ENCODE results near the gene DNPH1. TPM values are rescaled to one million over a fixed set of nuclear protein-coding genes. Genes with fewer than 3 reads are reported as not detected.

DNPH1 gene
- total RNA-seq, 6 donors from 2014 or later = 15.7 to 63.4 (median 44.4) TPM

DNA sequence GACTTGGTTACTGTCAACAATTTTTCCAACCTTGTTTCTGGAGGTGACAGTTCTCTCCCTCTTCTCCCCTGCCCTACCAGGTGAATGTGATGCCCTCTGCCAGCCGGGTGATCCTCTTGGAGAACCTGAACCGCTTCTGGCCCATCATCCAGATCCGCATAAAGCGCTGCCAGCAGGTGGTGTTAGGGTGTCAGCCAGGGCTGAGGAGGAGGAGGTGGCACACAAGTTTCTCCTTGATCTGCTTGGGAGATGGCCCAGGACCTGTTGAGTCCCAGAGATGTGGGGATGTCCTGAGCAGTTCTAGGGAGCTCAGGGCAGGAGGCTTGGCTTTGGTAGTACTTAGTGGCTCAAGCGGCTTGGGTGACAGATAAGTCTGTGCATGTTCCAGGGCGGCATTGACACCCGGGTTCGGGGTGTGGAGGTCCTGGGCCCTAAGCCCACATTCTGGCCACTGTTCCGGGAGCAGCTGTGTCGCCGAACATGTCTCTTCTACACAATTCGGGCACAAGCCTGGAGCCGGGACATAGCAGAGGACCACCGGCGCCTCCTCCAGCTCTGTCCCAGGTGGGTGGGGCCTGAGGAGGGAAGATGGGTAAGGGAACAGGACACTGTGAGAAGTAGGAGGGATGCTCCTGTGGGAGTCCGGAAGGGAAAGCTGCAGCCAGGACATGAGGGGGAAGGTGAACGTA lies 26.1 kb downstream of the DNPH1 start:
- 94 to 95% methylated on average over 17 of the region's 17 CpGs for WGBS, 2 donors
- TF ChIP-seq, protein P1, sequence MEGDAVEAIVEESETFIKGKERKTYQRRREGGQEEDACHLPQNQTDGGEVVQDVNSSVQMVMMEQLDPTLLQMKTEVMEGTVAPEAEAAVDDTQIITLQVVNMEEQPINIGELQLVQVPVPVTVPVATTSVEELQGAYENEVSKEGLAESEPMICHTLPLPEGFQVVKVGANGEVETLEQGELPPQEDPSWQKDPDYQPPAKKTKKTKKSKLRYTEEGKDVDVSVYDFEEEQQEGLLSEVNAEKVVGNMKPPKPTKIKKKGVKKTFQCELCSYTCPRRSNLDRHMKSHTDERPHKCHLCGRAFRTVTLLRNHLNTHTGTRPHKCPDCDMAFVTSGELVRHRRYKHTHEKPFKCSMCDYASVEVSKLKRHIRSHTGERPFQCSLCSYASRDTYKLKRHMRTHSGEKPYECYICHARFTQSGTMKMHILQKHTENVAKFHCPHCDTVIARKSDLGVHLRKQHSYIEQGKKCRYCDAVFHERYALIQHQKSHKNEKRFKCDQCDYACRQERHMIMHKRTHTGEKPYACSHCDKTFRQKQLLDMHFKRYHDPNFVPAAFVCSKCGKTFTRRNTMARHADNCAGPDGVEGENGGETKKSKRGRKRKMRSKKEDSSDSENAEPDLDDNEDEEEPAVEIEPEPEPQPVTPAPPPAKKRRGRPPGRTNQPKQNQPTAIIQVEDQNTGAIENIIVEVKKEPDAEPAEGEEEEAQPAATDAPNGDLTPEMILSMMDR (IDR thresholded peaks at IDR 0.05) = no peak
- TF ChIP-seq EP300 (IDR thresholded peaks at IDR 0.05) = no peak
- no peak for TF ChIP-seq POLR2A (IDR thresholded peaks at IDR 0.05)
- TF ChIP-seq POLR2AphosphoS5 (IDR thresholded peaks at IDR 0.05) = no peak
- H3K27ac ChIP-seq = no peak overlapping the region
- no peaks in the 10 kb centered on the region for H3K27me3 ChIP-seq
- ATAC-seq (ENCODE audit: low FRiP score in 2 of 2) = no peak
- no peaks in the 10 kb centered on the region for H3K4me1 ChIP-seq
- H3K9me3 ChIP-seq = no peaks in the 10 kb centered on the region
- no peak overlapping the region for H3K4me3 ChIP-seq
- no peak for DNase-seq
- H3K36me3 ChIP-seq = peaks cover 0 to 55% (median 28%) of the 10 kb centered on the region in 4 donors

DNA sequence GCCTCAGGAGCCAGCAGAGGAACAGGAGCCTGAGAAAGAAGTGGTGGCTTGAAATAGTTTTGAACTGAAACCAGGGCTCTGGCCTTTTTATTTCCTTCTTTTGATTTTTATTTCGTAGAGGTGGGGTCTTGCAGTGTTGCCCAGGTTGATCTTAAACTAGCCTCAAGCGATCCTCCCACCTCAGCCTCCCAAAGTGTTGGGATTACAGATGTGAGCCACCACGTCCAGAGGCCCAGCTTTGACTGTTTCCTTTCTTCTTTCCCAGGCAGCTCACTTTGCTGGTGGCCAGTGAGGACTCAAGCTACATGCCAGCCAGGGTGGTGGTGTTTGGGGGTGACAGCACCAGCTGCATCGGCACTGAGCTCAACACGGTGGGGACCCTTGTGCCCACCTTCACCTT lies 26.8 kb downstream of the DNPH1 start:
- Histone ChIP-seq H3K4me1 (no peaks in the 10 kb centered on the region), H3K27ac (no peak overlapping the region), H3K27me3 (no peaks in the 10 kb centered on the region), H3K4me3 (no peak overlapping the region), H3K36me3 (peaks cover 0 to 62% (median 34%) of the 10 kb centered on the region in 4 donors), H3K9me3 (no peaks in the 10 kb centered on the region)
- WGBS, 2 donors = 85 to 93% methylated on average over 5 of the region's 5 CpGs
- no peak for TF ChIP-seq POLR2AphosphoS5 (IDR thresholded peaks at IDR 0.05)
- DNase-seq = no peak
- ATAC-seq (ENCODE audit: low FRiP score in 2 of 2) = no peak

DNA sequence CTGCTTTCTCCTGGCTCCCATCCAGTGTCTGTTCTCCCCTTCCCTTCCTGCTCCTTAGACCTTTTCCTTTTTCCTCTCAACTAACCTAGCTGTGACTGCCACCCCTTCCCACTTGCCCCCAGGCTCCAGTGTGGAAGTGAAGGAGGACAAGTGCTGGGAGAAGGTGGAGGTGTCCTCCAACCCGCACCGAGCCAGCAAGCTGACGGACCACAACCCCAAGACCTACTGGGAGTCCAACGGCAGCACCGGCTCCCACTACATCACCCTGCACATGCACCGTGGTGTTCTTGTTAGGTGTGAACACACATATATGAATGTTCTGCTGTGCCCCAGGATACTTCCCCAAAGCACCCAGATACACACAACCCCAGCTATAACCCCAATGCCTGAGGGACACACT lies 28.7 kb downstream of the DNPH1 start:
- no peaks in the 10 kb centered on the region for H3K9me3 ChIP-seq
- H3K27me3 ChIP-seq = no peaks in the 10 kb centered on the region
- no peaks in the 10 kb centered on the region for H3K4me1 ChIP-seq
- peak in 1 of 2 donors; percentile 1 for DNase-seq
- H3K27ac ChIP-seq = no peak overlapping the region
- TF ChIP-seq POLR2AphosphoS5 (IDR thresholded peaks at IDR 0.05) = no peak
- no peak for TF ChIP-seq EP300 (IDR thresholded peaks at IDR 0.05)
- TF ChIP-seq POLR2A (IDR thresholded peaks at IDR 0.05) = no peak
- TF ChIP-seq, protein P1 (IDR thresholded peaks at IDR 0.05) = no peak
- WGBS, 2 donors = 97 to 98% methylated on average over 6 of the region's 6 CpGs
- H3K4me3 ChIP-seq = no peak overlapping the region
- ATAC-seq (ENCODE audit: low FRiP score in 2 of 2) = no peak
- peaks cover 0 to 73% (median 46%) of the 10 kb centered on the region in 4 donors for H3K36me3 ChIP-seq

DNA sequence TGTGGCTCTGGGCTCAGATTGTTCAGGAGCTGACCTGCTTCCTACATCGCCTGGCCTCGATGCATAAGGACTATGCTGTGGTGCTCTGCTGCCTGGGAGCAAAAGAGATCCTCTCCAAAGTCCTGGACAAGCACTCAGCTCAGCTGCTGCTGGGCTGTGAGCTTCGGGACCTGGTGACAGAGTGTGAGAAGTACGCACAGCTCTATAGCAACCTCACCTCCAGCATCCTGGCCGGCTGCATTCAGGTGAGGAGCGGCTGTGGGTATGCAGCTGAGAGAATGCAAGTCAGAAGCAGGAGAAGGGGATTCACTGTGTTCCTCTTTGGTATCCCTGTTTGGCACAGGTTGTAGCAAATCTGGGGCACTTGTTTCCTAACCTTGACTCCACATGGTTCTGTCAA lies 29.4 kb downstream of the DNPH1 start:
- no peak for ATAC-seq (ENCODE audit: low FRiP score in 2 of 2)
- Histone ChIP-seq H3K4me3 (no peak overlapping the region), H3K27me3 (no peaks in the 10 kb centered on the region), H3K4me1 (no peaks in the 10 kb centered on the region), H3K9me3 (no peaks in the 10 kb centered on the region), H3K36me3 (peaks cover 0 to 74% (median 50%) of the 10 kb centered on the region in 4 donors), H3K27ac (no peak overlapping the region)
- 78 to 88% methylated on average over 5 to 6 of the region's 6 CpGs for WGBS, 2 donors
- no peak for TF ChIP-seq POLR2A (IDR thresholded peaks at IDR 0.05)
- no peak for TF ChIP-seq EP300 (IDR thresholded peaks at IDR 0.05)
- TF ChIP-seq, protein P1 (IDR thresholded peaks at IDR 0.05) = no peak
- TF ChIP-seq POLR2AphosphoS5 (IDR thresholded peaks at IDR 0.05) = no peak
- DNase-seq = peak in 1 of 2 donors; percentile 12

DNA sequence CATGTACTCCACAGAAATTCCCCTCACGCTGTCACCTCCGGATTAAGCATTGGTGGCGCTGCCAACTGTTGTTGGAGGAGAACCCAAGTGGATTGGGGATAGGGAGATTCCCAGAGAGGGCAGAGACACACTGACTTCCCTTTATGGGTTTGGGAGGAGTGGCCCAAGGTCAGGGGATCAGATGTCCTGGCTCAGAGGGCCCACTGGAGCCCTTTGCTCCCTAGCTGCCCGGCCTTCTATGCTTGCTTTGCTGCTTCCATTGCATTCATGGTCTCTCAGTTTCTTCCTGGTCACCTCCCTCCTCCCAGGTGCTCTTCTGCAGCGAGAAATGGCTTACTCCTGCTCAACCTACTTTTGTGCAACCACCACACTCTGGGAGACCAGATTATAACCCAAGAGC lies 32.9 kb downstream of the DNPH1 start:
- no peak for ATAC-seq (ENCODE audit: low FRiP score in 2 of 2)
- H3K36me3 ChIP-seq = peaks cover 0 to 89% (median 72%) of the 10 kb centered on the region in 4 donors
- no peak overlapping the region for H3K27ac ChIP-seq
- no peaks in the 10 kb centered on the region for H3K9me3 ChIP-seq
- H3K27me3 ChIP-seq = no peaks in the 10 kb centered on the region
- peak in 1 of 2 donors; percentile 11 for DNase-seq
- no peaks in the 10 kb centered on the region for H3K4me1 ChIP-seq
- WGBS, 2 donors = 83 to 93% methylated on average over 3 to 5 of the region's 5 CpGs
- TF ChIP-seq EP300 (IDR thresholded peaks at IDR 0.05) (no peak), POLR2A (IDR thresholded peaks at IDR 0.05) (no peak), POLR2AphosphoS5 (IDR thresholded peaks at IDR 0.05) (no peak)
- TF ChIP-seq, protein P1 (IDR thresholded peaks at IDR 0.05) = no peak
- no peak overlapping the region for H3K4me3 ChIP-seq

Data from upper lobe of left lung (tissue), 6 donors.